NCI-H128 (cell line): Measurements from ENCODE around the gene POLR2E.

Experiments used
- DNase-seq: peaks from one replicate; lab custom pipeline; 2025; ENCODE audit not compliant: unreplicated experiment; lab: John Stamatoyannopoulos, UW

Gene POLR2E

GRCh38 chr19:1098177-1099051 lies 3.2 kb upstream of the POLR2E start:
- DNase-seq, result no peak

GRCh38 chr19:1097810-1098176 lies 2.6 kb upstream of the POLR2E start:
- no peak for DNase-seq

- DNase-seq, result no peak
Observed at GRCh38 chr19:1094655-1094977, 559 bp downstream of the POLR2E start.

GRCh38 chr19:1093811-1094553 lies 1.2 kb downstream of the POLR2E start:
- no peak for DNase-seq

- no peak for DNase-seq
Observed at GRCh38 chr19:1093330-1093729, 1.8 kb downstream of the POLR2E start.

- no peak for DNase-seq
Observed at GRCh38 chr19:1091544-1092175, 3.5 kb downstream of the POLR2E start.

- DNase-seq, result no peak
Observed at GRCh38 chr19:1090731-1091543, 4.2 kb downstream of the POLR2E start.

- DNase-seq, result no peak
Observed at GRCh38 chr19:1089891-1090290, 5.3 kb downstream of the POLR2E start.

- no peak for DNase-seq
Observed at GRCh38 chr19:1089126-1089771, 5.9 kb downstream of the POLR2E start.

GRCh38 chr19:1088416-1089010 lies 6.7 kb downstream of the POLR2E start:
- no peak for DNase-seq

- DNase-seq, result no peak
Observed at GRCh38 chr19:1087813-1088415, 7.3 kb downstream of the POLR2E start.

- DNase-seq, result no peak
Observed at GRCh38 chr19:1086613-1087012, 8.6 kb downstream of the POLR2E start.

GRCh38 chr19:1085676-1086442 lies 9.3 kb downstream of the POLR2E start:
- DNase-seq, result no peak

GRCh38 chr19:1085053-1085658 lies 10.0 kb downstream of the POLR2E start:
- no peak for DNase-seq

- DNase-seq, result no peak
Observed at GRCh38 chr19:1084024-1084868, 10.9 kb downstream of the POLR2E start.

GRCh38 chr19:1082928-1083816 lies 12.0 kb downstream of the POLR2E start:
- DNase-seq, result no peak
